IPS-11a (cell line): ENCODE data around the gene PARP8.
"Not testable (repeated sequence)": the region's sequence is repeated elsewhere in the genome, so short reads cannot be mapped to it uniquely, and the experiment has no call there.

Source experiments
- H3K4me3 ChIP-seq: one replicate; pipeline ENCODE4 v1.5.1; 2013; ENCODE audit warnings: low read depth, low read length, control low read depth

Gene PARP8

DNA sequence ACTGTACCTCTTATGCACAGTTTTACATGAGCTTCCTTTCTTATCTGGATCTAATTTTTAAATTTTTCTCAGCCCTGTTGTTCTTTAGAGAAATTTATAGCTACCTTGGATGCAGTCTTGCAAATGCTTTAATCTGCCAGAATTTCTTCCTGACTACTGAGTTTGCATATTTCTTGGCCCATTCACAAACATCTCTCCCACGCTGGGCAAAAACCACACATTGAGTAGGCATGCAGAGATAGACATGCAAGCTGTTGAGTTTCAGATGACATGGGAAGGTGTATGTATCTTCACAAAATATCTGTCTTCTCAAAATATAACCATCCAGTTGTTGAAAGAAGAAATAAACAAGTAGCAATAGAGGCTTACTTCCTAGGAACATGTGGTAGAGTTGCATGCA lies 101.2 kb downstream of the PARP8 start:
- no peak overlapping the region for H3K4me3 ChIP-seq

DNA sequence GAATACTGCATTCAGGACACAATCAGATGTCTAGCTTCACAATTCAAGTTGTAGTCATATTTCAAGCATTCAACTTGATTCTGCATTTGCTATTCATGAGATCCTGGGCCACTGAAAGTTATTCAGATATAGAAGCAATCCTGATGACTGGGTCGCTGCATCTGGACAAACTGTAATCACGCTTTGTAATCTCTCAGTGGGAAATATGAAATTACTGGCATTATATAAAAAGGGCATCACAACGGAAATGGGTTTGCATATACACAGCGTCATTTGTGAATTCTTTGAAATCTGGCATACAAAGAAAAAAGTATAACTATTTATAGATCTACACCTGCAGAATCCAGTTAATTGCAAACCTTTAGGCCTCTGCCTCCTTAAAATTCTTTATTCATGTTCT lies 102.2 kb downstream of the PARP8 start:
- H3K4me3 ChIP-seq, result no peak overlapping the region

DNA sequence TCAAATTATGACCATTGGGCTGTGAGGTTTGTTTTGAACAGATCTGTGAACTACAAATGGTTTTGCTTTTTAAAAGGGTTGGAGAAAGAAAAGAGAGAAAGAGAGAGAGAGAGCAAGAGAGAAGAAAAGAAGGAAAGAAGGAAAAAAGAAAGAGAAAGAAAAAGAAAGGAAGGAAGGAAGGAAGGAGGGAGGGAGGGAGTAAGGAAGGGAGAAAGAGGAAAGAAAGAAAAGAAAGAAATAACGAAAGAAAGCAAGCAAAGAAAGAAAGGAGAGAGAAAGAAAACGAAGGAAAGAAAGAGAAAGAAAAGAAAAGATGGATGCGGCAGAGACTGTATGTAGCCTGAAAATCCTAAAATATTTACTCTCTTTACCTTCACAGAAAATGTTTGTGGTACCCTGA lies 104.0 kb downstream of the PARP8 start:
- H3K4me3 ChIP-seq, result no peak overlapping the region

DNA sequence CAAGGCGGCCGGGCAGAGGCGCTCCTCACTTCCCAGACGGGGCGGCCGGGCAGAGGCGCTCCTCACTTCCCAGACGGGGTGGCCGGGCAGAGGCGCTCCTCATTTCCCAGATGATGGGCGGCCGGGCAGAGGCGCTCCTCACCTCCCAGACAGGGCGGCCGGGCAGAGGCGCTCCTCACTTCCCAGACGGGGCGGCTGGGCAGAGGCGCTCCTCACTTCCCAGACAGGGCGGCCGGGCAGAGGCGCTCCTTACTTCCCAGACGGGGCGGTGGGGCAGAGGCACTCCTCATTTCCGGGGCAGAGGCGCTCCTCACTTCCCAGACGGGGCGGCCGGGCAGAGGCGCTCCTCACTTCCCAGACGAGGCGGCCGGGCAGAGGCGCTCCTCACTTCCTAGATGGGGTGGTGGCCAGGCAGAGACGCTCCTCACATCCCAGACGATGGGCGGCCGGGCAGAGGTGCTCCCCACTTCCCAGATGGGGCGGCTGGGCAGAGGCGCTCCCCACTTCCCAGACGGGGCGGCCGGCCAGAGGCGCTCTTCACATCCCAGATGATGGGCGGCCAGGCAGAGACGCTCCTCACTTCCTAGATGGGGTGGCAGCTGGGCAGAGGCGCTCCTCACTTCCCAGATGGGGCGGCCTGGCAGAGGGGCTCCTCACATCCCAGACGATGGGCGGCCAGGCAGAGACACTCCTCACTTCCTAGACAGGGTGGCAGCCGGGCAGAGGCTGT lies 108.2 kb downstream of the PARP8 start:
- not testable (repeated sequence) for H3K4me3 ChIP-seq

DNA sequence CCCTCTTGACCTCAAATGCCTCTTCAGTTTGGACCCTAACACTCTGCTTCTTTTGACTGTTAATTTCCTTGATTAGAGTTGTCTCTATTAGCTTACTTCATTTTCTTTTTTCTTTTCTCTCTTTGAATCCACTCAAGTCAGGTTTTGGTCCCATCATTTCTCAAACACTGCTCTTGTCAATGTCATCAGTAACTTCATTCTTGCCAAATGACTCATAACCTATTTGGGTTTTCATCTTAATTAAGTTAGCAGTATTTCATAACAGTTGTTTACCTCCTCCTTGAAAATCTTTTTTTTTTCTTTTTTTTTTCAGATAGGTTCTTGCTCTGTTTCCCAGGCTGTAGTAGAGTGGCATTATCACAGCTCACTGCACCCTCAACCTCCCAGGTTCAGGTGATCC lies 119.6 kb downstream of the PARP8 start:
- no peak overlapping the region for H3K4me3 ChIP-seq

DNA sequence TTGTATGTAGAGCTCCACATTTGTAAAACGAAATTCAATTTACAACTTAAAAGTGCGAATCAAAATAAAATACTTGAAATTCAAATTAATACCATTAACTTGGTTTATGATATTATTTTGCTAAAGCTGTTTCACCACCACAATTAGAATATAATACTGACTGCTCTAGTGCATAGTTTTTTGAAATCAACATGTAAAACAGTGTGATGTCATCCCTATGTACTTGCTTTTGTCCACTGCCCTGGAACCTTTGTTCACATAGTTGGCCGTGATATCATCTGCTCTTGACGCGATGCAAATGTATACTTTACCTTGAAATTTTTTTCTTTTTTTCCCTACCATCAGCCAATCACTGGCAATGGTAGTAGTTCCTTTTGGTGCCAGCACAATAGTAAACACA lies 125.4 kb downstream of the PARP8 start:
- H3K4me3 ChIP-seq, result no peak overlapping the region

DNA sequence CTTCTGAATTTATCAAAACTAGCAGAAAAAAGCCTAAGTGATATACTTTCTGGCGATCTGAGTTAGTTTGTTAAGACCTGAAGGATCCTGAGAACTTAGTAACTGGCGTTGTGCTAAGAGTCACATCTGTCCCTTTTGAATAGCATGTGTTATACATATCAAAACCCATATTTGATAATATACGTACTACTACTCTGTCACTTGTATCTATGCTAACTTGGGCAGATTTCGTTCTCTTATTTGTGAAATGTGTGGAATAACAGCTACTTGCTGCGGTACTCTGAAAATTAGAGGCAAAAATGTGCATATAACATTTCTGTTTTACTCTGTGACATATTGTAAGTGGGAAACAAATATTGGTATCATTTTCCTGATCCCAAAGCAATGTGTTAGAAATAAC lies 126.4 kb downstream of the PARP8 start:
- H3K4me3 ChIP-seq, result no peak overlapping the region

DNA sequence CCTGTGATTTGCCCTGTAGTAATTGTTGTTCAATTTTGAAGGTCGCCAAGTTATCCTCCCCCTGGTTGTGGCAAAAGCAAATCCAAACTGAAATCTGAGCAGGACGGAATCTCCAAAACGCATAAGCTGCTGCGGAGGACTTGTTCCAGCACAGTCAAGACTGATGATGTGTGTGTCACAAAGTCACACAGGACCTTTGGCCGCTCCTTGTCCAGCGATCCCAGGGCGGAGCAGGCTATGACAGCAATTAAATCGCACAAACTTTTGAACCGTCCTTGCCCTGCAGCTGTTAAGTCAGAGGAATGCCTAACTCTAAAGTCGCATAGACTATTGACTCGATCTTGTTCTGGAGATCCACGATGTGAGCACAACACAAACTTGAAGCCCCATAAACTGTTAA lies 128.4 kb downstream of the PARP8 start:
- no peak overlapping the region for H3K4me3 ChIP-seq

DNA sequence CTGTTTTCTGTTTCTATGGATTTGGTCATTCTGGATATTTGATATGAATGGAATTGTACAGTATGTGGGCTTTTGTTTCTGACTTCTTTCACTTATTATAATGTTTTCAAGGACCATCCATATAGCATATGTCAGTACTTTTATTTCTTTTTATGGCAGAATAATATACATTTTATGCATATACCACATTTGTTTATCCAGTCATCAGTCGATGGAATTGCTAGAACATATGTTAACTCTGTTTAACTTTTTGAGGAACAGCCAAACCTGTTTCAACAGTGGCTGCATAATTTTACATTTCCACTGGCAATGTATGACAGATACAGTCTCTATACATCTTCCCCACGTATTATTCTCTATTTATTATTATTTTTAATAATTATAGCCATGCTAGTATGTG lies 131.6 kb downstream of the PARP8 start:
- H3K4me3 ChIP-seq, result no peak overlapping the region

DNA sequence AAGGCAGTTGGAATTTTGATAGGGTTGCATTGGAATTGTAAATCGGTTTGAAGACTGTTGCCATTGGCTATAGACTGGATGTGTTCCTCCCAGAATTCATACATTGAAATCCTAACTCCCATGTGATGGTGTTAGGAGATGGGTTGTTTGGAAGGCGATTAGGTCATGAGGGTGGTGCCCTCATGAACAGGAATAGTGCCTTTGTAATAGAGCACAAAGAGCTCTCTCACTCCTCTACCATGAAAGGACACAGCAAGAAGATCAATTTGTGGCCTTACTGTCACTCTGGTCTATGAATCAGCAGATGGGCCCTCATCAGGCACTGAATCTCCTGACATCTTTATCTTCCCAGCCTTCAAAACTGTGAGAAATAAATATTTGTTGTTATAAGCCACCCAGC lies 133.2 kb downstream of the PARP8 start:
- H3K4me3 ChIP-seq, result no peak overlapping the region

DNA sequence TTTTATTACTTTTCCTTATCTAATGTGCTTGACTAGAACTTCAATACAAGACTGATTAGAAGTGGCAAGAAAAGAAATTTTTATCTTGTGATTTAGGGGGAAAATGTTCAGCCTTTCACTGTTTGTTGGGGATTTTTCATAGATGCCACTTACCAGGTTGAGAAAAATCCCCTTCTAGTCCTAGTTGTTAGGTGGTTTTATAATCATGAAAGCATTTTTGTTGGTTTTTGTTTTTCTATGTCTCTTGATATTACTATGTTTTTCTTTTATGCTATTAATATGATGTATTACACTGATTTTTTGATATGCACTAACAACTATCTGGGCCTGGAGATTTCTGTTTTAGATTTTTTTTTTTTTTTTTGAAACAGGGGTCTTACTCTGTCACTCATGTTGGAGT lies 134.0 kb downstream of the PARP8 start:
- no peak overlapping the region for H3K4me3 ChIP-seq

DNA sequence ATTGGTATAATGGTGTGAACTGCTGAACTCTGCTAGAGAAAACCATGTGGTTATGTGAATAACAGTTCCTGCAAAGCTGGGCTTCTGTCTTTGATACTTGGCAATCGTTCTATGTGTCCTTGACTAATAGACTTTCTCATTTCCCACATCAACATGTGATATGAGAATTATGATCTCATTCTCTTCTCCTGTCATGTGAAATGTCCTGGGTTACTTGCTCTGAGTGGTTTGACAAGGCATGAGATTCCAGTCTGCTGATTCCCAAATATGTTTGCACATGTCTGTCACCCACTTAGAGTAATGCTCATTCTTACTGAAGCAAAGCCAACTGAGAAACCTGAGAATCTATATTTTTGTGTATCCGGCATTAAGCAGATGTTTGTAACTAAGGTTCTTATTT lies 141.2 kb downstream of the PARP8 start:
- H3K4me3 ChIP-seq, result no peak overlapping the region

DNA sequence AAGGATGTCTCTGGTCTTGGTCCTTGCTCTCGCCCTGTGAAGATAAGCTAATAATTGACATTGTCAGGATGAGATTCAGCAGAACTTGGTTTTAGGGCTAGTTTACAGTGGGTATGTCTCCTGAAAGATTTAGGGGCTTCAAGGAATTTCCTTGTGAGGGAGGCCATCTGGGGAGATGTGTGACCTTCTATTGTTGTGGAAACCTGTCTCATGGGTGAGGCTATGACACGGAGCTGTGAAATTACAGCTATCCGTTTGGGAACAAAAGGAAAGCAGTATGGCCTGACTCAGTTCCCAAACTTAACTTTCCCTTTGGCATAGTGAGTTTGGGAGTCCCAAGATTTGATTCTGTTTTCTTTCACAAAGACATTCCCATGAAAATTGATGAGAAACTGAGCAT lies 142.0 kb downstream of the PARP8 start:
- H3K4me3 ChIP-seq, result no peak overlapping the region

DNA sequence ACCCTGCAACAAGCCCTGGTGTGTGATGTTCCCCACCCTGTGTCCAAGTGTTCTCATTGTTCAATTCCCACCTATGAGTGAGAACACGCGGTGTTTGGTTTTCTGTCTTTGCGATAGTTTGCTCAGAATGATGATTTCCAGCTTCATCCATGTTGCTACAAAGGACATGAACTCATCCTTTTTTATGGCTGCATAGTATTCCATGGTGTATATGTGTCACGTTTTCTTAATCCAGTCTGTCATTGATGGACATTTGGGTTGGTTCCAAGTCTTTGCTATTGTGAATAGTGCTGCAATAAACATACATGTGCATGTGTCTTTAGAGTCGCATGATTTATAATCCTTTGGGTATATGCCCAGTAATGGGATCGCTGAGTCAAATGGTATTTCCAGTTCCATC lies 145.3 kb downstream of the PARP8 start:
- H3K4me3 ChIP-seq, result not testable (repeated sequence)

DNA sequence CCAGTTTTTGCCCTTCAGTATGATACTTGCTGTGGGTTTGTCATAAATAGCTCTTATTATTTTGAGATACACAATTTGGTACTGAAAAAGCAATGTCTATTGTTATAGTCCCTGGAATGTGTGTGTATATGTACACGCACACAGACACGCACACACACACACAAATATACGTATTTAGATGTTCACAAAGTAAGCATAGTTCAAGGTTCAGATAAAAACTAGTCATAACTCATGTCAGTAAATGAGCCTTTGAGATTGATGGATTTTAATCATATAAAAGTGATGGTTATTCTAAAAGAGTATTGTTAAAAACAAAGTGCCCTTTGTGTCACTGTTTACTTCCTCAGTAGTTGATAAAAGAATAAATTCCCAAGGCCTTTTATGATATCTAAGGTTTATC lies 147.3 kb downstream of the PARP8 start:
- no peak overlapping the region for H3K4me3 ChIP-seq

DNA sequence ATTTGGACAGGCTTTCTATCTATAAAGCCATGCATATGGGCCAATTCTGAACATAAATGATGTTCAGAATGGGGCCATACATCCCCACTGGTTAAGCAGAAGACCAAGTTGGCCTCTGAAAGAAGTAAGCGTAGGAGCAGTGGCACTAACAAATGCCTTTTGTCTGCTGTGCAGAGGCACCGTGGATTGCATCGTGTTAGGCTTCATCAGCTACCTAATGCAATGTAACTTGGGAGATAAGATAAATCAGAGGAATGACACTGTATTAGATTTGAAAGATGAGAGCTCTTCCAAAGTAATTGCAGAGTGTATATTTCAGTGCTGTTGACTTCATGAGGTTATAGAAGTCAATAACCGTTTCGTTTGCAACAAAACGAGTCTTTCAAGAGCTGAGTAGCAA lies 148.1 kb downstream of the PARP8 start:
- H3K4me3 ChIP-seq, result no peak overlapping the region

DNA sequence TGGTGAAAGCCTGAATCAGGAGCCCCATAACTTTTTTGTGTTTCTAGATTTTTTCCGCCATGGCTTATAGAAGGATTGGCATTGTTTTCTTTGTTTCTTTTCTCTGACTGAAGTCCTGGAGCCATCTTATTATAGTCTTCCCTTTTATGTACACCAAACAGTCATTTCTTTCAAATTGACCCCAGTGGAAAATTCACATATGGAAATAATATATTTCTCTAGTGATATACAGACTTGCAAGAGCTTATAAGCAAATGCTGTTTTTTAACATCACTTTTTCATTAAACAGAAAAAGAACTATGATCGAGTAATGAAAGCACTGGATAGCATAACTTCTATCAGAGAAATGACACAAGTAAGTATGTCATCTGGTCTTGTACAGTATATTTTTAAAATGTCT lies 155.6 kb downstream of the PARP8 start:
- H3K4me3 ChIP-seq, result no peak overlapping the region

DNA sequence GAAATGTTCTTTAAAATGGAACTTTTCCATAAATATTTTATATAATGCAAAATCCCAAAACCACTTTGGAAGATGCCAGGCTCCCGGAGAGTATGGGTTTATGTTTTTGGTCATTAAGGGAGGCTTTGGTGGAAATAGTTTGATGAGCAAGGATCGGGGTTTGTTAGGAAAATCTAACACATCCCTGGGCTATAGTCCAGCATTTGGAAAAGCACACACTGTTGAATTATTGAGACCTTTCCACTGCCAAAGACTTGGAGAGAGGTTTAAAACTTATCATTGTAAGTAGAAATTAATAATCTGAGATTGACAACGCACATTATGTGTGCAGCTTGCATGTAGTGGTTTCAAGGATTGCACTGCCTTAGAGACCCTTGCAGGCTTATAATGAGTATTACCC lies 156.3 kb downstream of the PARP8 start:
- no peak overlapping the region for H3K4me3 ChIP-seq

DNA sequence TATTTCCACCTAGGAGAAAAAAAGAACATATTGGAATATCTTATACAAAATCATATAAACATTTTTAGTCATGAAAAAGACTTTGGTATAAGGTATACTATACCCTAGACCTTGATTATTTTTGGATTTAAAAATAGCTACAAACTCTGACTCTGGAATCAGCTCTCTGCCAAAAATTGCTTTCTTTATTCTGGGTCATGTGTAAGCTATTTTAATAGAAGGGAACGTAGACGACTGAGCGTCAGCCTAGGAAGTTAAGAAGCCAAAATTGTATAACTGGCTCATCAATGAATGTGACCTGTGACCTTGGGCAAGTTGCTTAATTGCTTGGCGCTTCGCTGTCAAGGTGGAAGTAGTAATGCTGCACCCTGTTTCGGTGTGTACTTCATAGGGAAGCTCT lies 157.1 kb downstream of the PARP8 start:
- no peak overlapping the region for H3K4me3 ChIP-seq

DNA sequence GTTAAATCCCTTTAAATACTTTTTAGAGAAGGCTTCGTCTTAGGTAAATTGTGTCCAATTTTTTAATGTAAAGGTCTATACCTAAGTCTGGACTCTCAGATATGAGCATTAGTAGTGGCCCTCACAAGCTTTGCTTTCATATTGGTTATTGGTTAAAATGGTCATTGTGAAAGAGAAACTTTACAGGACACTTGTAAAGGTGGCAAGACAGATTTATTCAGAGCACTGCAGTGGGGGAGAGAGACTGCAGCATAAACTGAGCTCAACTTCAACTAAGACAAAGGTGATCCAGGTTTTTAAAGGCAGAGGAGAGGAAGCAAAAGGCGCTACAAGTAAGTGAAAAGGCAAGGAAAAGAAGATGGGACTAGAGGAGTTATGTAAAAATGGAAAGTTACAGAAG lies 157.7 kb downstream of the PARP8 start:
- no peak overlapping the region for H3K4me3 ChIP-seq

DNA sequence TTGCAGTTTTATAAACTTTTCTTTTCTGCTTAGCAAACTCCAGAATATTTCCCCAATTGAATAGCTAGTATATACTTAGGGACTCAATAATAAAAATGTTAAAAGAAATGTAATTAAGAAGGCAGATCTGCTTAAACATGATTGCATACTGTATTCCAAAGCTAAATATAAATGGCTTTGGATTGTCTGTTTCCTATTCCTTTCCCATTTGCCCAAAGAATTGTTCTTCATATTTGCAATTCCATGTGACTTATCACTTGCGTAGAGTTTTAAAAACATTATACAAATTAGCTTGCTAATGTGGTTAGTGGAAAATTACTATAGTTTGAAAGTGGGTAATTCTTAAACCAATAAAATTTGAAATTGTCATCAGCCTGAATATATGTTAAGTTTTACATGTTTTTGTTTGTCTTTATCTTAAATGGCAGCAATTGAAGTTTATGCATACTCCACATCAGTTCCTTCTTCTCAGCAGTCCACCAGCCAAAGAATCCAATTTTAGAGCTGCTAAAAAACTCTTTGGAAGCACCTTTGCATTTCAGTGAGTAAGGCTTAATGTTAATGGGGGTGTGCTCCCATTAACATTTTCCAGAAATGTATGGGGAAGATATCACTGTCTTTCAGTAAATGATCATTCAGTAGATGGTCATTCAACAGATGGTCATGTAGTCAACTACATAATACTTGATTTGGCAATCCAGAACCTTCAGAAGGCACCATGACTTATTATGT lies 161.2 kb downstream of the PARP8 start:
- H3K4me3 ChIP-seq, result no peak overlapping the region

DNA sequence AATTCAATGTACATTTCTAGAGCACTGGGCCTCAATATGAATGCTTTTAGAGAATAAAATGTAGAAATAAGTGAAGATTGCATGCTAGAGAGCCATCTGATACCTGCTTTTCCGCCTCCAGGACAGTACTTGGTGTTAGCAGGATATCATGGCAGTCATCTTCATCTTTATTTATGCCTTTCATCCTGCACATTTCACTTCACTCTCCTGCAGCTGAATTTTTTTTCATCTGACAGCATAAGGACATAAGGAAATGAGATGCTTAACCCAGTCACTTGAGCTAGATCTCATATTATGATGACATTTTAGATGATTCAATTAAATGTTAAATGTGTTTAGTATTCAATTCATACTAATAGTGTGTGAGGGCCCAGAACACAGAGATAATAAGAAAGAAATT lies 162.6 kb downstream of the PARP8 start:
- no peak overlapping the region for H3K4me3 ChIP-seq
